Esophagus mucosa (tissue), 1 donor: ENCODE measurements around the gene TOX3. TPM values are rescaled to one million over a fixed set of nuclear protein-coding genes. Genes with fewer than 3 reads are reported as not detected.

Experiments
- ATAC-seq: fragments of 200-7000 bp; cut with Tn5 transposase; one replicate; pipeline ENCODE4 v1.9.1; 2020
- total RNA-seq: library from RNA; stranded (reverse); gene quantifications from one replicate; pipeline ENCODE4 v1.2.4, GENCODE V29; 2023
- donor health status: DM: yes; HTN: yes; CAD: no.

TOX3 gene
- total RNA-seq, result 0.60 TPM

GRCh38 chr16:52547004-52547833 is at the start of gene TOX3:
TOX3 (minus strand) TSS chr16:52547143; CDS start chr16:52546723, 420 bp downstream.
- no peak for ATAC-seq

GRCh38 chr16:52592778-52593177 is 45.8 kb upstream of the TOX3 start:
- ATAC-seq, result no peak

- no peak for ATAC-seq
Measured at GRCh38 chr16:52591934-52592592, 45.1 kb upstream of the TOX3 start.

GRCh38 chr16:52591471-52591870 is 44.5 kb upstream of the TOX3 start:
- no peak for ATAC-seq

GRCh38 chr16:52586159-52586558 is 39.2 kb upstream of the TOX3 start:
- ATAC-seq, result no peak

- ATAC-seq, result no peak
Measured at GRCh38 chr16:52584354-52585320, 37.7 kb upstream of the TOX3 start.

- no peak for ATAC-seq
Measured at GRCh38 chr16:52581530-52581929, 34.6 kb upstream of the TOX3 start.

GRCh38 chr16:52580488-52580887 is 33.5 kb upstream of the TOX3 start:
- no peak for ATAC-seq

- no peak for ATAC-seq
Measured at GRCh38 chr16:52578829-52579498, 32.0 kb upstream of the TOX3 start.

GRCh38 chr16:52578007-52578828 is 31.3 kb upstream of the TOX3 start:
- ATAC-seq, result no peak

GRCh38 chr16:52577130-52577706 is 30.3 kb upstream of the TOX3 start:
- no peak for ATAC-seq

GRCh38 chr16:52573365-52574299 is 26.7 kb upstream of the TOX3 start:
- no peak for ATAC-seq

- no peak for ATAC-seq
Measured at GRCh38 chr16:52572656-52573055, 25.7 kb upstream of the TOX3 start.

- ATAC-seq, result no peak
Measured at GRCh38 chr16:52570495-52571091, 23.6 kb upstream of the TOX3 start.

- no peak for ATAC-seq
Measured at GRCh38 chr16:52569701-52570100, 22.8 kb upstream of the TOX3 start.

- ATAC-seq, result no peak
Measured at GRCh38 chr16:52568983-52569690, 22.2 kb upstream of the TOX3 start.

- no peak for ATAC-seq
Measured at GRCh38 chr16:52568495-52568894, 21.6 kb upstream of the TOX3 start.

- ATAC-seq, result no peak
Measured at GRCh38 chr16:52567193-52567592, 20.2 kb upstream of the TOX3 start.
